Subcutaneous abdominal adipose tissue (tissue), 5 donors: ENCODE results near the gene CDK17.

Experiments used
- H3K27ac ChIP-seq: one replicate; pipeline ENCODE4 v1.7.0; 2013; ENCODE audit warnings: low read depth, mild to moderate bottlenecking, inconsistent platforms, low read length, moderate library complexity
- H3K27me3 ChIP-seq, 5 donors: one replicate each; pipeline ENCODE4 v1.7.0; 2013; ENCODE audit warnings: low read length in 5 of 5, inconsistent platforms in 1 of 5; ENCODE audit not compliant: control insufficient read depth in 5 of 5, insufficient read depth in 4 of 5
- H3K36me3 ChIP-seq, 5 donors: one replicate each; pipeline ENCODE4 v1.7.0; 2013; ENCODE audit warnings: low read length in 5 of 5; ENCODE audit not compliant: control insufficient read depth in 5 of 5, insufficient read depth in 5 of 5
- H3K4me1 ChIP-seq, 5 donors: one replicate each; pipeline ENCODE4 v1.7.0; 2013; ENCODE audit warnings: low read length in 5 of 5, mild to moderate bottlenecking in 3 of 5, moderate library complexity in 1 of 5; ENCODE audit not compliant: control insufficient read depth in 5 of 5, insufficient read depth in 5 of 5
- H3K4me3 ChIP-seq, 5 donors: one replicate each; pipeline ENCODE4 v1.7.0; 2013; ENCODE audit warnings: low read length in 5 of 5, low read depth in 1 of 5
- H3K9ac ChIP-seq, 5 donors: one replicate each; pipeline ENCODE4 v1.7.0; 2013; ENCODE audit warnings: low read length in 5 of 5, mild to moderate bottlenecking in 4 of 5, moderate library complexity in 3 of 5
- H3K9me3 ChIP-seq, 5 donors: one replicate each; pipeline ENCODE4 v1.7.0; 2013; ENCODE audit warnings: low read length in 5 of 5; ENCODE audit not compliant: control insufficient read depth in 5 of 5
- donor health status: healthy.
- donor health status: healthy.
- donor health status: healthy.
- donor health status: healthy.
- donor health status: healthy.

CDK17 gene

DNA sequence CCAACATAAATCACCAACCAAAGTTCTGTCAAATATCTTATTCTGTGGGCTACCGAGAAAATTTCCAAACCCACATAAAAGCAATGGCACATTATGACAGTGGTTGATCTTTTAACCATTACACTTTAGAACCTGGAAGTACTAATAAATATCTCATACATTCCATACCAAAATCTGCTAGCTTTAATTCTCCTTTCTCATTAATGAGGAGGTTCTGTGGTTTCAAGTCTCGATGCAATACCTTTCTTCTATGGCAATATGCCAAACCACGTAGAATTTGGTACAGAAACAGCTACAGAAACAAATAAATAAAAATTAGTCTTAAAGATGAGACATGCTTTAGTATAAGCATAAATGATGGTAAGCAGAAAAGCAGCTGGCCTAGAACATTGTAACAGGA, 105.4 kb downstream of the CDK17 start:
- Histone ChIP-seq H3K4me3 (no peak overlapping the region), H3K9ac (no peak overlapping the region), H3K27me3 (no peaks in the 10 kb centered on the region), H3K4me1 (no peaks in the 10 kb centered on the region), H3K27ac (no peak overlapping the region), H3K9me3 (no peaks in the 10 kb centered on the region), H3K36me3 (peaks cover 8 to 22% (median 11%) of the 10 kb centered on the region in 5 donors)

DNA sequence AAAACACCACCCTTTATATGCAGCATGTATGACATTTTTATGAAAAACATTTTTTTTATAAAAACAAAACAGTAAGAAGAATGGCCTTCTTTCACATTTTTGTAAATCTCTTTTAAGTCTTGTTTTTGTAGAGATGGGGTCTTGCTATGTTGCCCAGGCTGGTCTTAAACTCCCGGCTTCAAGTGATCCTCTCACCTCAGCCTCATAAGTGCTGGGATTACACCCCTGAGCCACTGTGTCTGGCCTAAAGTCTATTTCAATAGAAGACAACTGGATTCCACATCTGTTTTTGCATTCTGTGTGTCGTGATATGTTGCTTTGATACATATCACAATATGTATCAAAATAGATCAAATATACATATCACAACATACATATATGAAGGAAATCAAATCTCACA, 107.1 kb downstream of the CDK17 start:
- Histone ChIP-seq H3K4me1 (no peaks in the 10 kb centered on the region), H3K9ac (no peak overlapping the region), H3K36me3 (peaks cover 11 to 30% (median 21%) of the 10 kb centered on the region in 5 donors), H3K9me3 (no peaks in the 10 kb centered on the region), H3K4me3 (no peak overlapping the region), H3K27ac (no peak overlapping the region), H3K27me3 (no peaks in the 10 kb centered on the region)

DNA sequence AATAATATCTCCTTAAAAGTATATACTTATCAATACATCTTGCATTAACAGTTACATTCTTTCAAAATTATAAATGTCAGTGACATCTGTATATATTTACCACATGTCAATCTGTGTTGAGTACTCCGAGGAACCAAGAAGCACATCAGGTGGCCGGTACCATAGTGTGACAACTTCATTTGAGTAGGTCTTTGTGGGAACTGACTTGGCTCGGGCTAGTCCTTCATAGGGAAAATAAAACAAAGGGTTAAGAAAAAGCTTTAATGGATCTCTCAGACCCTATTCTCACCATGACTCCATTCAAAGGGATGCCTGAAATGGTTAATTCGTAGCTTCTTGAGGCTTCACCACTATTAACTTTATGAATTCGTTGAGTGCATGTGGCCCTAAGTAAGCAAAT, 111.2 kb downstream of the CDK17 start:
- H3K4me1 ChIP-seq = no peaks in the 10 kb centered on the region
- no peaks in the 10 kb centered on the region for H3K27me3 ChIP-seq
- no peaks in the 10 kb centered on the region for H3K9me3 ChIP-seq
- H3K9ac ChIP-seq = no peak overlapping the region
- H3K27ac ChIP-seq = no peak overlapping the region
- H3K4me3 ChIP-seq = no peak overlapping the region
- peaks cover 29 to 56% (median 46%) of the 10 kb centered on the region in 5 donors for H3K36me3 ChIP-seq

DNA sequence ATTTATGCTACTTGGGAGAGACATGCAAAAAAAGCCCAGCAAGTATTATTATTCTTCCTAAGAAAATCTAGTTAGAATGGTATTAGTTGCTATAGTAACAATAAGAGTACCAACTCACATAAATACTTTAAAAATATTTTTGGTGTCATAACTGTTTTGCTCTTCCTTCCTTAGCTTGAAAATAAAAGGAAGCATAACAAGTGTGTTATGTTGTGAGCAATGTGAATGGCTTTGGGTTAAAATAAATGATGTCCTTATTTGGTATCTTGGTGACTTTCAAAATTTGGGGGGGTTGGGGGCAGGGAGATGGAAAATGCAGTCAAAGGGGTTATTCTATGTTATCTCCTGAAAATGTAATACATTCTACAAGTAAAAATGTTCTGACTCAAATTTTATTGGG, 115.1 kb downstream of the CDK17 start:
- no peak overlapping the region for H3K27ac ChIP-seq
- peaks cover 50 to 83% (median 68%) of the 10 kb centered on the region in 5 donors for H3K36me3 ChIP-seq

DNA sequence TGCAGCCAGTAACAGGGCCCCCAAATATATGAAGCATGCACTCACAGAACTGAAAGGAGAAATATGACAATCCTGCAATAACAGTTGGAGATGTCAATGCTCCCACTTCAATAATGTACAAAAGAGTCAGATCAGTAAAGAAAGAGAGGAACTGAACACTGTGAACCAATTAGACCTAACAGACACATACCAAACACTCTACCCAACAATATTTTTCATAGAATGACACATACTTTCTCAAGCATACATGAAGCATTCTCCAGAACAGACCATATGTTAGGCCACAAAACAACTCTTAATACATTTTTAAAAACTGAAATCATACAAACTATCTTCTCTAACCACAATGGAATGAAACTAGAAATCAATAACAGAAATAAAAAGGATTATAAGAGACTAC, 125.9 kb downstream of the CDK17 start:
- Histone ChIP-seq H3K27me3 (no peaks in the 10 kb centered on the region), H3K27ac (no peak overlapping the region), H3K4me3 (no peak overlapping the region), H3K9me3 (no peaks in the 10 kb centered on the region), H3K36me3 (peaks cover 9 to 36% (median 31%) of the 10 kb centered on the region in 5 donors), H3K9ac (no peak overlapping the region), H3K4me1 (peaks cover 0 to 3% (median 0%) of the 10 kb centered on the region in 5 donors)

More for the DNA sequence above, 115.1 kb downstream of the CDK17 start:
- Histone ChIP-seq H3K27me3 (no peaks in the 10 kb centered on the region), H3K9ac (no peak overlapping the region), H3K4me1 (no peaks in the 10 kb centered on the region), H3K9me3 (no peaks in the 10 kb centered on the region), H3K4me3 (no peak overlapping the region)

DNA sequence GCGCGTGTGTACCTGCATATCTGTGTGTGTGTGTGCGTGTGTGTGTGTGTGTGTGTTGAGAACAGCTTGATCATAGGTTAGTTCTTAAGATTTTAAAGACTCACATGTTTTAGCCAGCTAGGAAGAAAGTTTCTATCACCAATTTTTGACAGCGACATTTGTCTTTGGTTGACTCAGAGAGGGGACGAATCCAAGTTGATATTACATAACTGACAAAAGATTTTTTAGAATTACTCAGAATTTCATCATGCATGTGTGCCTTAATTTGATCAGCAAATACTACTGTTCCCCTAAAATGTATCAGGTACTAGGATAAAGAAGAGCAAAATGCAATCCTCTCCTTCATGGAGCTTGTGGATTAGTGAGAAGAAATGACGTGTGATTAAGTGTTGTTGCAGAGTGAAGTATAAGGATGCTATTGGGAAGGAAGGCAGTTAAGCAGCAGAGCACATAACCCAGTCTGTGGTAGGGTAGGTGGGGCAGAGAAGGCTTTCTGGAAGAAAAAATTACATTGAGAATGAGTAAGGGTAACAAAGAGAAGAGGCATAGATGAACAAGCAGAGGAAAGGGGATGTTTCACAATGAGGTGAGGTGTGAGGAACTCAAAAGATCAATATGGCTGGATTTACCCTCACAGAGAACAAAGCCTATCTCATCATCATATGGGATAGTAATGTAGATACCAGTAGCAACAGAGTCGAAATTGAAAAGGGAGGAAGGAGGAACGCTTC, 128.6 kb downstream of the CDK17 start:
- no peaks in the 10 kb centered on the region for H3K27me3 ChIP-seq
- H3K9ac ChIP-seq = no peak overlapping the region
- H3K27ac ChIP-seq = no peak overlapping the region
- H3K4me1 ChIP-seq = peaks cover 0 to 3% (median 0%) of the 10 kb centered on the region in 5 donors
- peaks cover 13 to 47% (median 32%) of the 10 kb centered on the region in 5 donors for H3K36me3 ChIP-seq
- H3K9me3 ChIP-seq = no peaks in the 10 kb centered on the region
- H3K4me3 ChIP-seq = no peak overlapping the region

DNA sequence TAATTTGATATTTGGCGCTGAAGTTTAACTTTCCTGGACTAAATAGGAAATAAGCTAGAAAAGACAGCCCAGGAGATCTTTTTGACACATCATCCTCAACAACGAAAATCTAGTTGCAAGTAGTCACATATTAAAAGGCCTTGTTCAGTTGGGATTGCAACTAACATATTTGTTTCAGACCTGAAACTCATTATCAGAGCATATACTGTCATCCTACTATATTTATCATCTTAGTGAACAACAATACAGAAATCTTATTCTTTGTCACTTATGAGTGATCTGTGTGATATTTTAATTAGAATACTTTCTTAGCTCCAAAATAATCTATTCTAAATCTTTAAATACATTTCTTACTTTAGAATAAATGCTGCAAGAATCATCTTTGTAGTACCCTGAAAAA, 134.0 kb downstream of the CDK17 start:
- Histone ChIP-seq H3K27ac (no peak overlapping the region), H3K4me1 (no peaks in the 10 kb centered on the region), H3K27me3 (no peaks in the 10 kb centered on the region), H3K4me3 (no peak overlapping the region), H3K36me3 (peaks cover 12 to 46% (median 25%) of the 10 kb centered on the region in 5 donors), H3K9ac (no peak overlapping the region), H3K9me3 (no peaks in the 10 kb centered on the region)

DNA sequence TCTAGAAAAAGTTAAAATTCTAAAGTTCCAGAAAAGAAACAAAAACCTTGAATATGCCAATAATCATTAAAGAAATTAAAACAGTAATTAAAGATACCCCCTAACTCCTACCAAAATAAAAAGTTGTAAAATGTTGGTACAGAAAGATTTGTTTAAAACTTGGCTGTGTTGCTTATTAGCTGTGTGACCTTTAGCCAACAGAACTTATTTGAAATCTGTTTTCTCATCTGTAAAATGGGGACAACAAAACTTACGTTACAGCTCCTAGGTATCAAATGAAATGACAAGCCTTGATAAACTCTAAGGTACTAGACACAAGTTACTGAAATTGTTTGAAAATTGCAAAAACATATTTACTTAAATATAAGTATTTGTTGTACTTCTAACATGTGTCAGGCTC, 134.4 kb downstream of the CDK17 start:
- H3K9me3 ChIP-seq = no peaks in the 10 kb centered on the region
- H3K4me1 ChIP-seq = peaks cover 0 to 3% (median 0%) of the 10 kb centered on the region in 5 donors
- H3K27me3 ChIP-seq = no peaks in the 10 kb centered on the region
- H3K27ac ChIP-seq = no peak overlapping the region
- peaks cover 9 to 49% (median 28%) of the 10 kb centered on the region in 5 donors for H3K36me3 ChIP-seq
- H3K9ac ChIP-seq = no peak overlapping the region
- H3K4me3 ChIP-seq = no peak overlapping the region

DNA sequence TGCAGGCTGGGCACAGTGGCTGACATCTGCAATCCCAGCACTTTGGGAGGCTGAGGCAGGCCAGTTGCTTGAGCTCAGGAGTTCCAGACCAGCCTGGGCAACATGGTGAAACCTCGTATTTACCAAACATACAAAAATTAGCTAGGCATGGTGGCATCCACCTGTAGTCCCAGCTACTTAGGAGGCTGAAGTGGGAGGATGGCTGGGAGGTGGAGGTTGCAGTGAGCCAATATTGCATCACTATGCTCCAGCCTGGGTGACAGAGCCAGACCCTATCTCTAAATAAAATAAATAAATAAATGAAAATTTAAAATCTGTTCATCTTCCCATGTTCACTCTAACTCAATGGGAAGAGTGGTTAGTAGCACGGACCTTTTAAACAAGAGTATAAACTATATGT, 134.8 kb downstream of the CDK17 start:
- H3K27ac ChIP-seq = no peak overlapping the region
- H3K4me3 ChIP-seq = no peak overlapping the region
- no peak overlapping the region for H3K9ac ChIP-seq
- H3K9me3 ChIP-seq = no peaks in the 10 kb centered on the region
- H3K4me1 ChIP-seq = peaks cover 0 to 5% (median 0%) of the 10 kb centered on the region in 5 donors
- H3K27me3 ChIP-seq = no peaks in the 10 kb centered on the region
- H3K36me3 ChIP-seq = peaks cover 8 to 49% (median 29%) of the 10 kb centered on the region in 5 donors

DNA sequence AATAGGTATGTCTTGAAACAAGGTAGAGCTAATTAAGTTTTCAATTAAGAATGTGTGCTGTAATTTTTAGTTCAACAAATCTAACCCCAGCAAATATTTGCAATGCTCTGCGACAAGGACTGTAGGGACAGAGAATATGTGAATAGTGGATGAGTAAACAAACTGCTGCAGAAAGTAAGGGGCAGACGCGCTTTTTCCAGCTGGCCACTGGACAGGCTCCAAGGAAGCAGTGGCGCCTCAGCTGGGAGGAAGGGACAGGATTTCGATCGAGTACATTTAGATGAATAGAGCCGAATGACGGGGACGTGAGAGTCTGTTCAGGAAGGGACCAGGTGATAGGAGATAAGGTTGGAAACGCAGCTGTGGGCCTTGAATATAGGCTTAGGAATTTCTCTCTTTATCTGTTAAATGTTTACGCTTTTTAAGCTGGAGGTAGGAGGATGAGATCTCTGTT, 136.8 kb downstream of the CDK17 start:
- Histone ChIP-seq H3K4me3 (no peak overlapping the region), H3K9me3 (no peaks in the 10 kb centered on the region), H3K9ac (no peak overlapping the region), H3K27ac (no peak overlapping the region), H3K27me3 (no peaks in the 10 kb centered on the region), H3K36me3 (peaks cover 6 to 44% (median 23%) of the 10 kb centered on the region in 5 donors), H3K4me1 (peaks cover 0 to 16% (median 4%) of the 10 kb centered on the region in 5 donors)
